Adrenal gland (tissue), 5 donors: ENCODE data around the gene C1QC.

ENCODE experiments used
- CTCF ChIP-seq, 6 experiments: fragments of 450-650 bp in 4 of 6; fragments of 200-600 bp in 2 of 6; sonication (generic) in 1 of 6; IDR thresholded peaks; 1 replicate in 5 of 6; 2 replicates in 1 of 6; pipeline versions ENCODE4 v1.5.1 to v1.8.0; 2016 to 2021; ENCODE audit warnings: antibody characterized with exemption in 6 of 6, mild to moderate bottlenecking in 2 of 6, moderate library complexity in 1 of 6
- POLR2A ChIP-seq, 2 donors: fragments of 450-650 bp; IDR thresholded peaks; one replicate each; pipeline ENCODE4 v1.6.1; 2017; ENCODE audit warnings: antibody characterized with exemption in 2 of 2, mild to moderate bottlenecking in 2 of 2, moderate library complexity in 1 of 2
- donor health status: DM: no; HTN: no; CAD: no.

GRCh38 chr1:22611530-22611947 lies 31.9 kb upstream of the C1QC start:
- TF ChIP-seq CTCF (IDR thresholded peaks at IDR 0.05) (no peak), POLR2A (IDR thresholded peaks at IDR 0.05) (no peak)
